Left colon (tissue), 2 donors: ENCODE data around the gene PRDM2. TPM values are rescaled to one million over a fixed set of nuclear protein-coding genes. Genes with fewer than 3 reads are reported as not detected.

Experiments used
- ATAC-seq: fragments of 200-7000 bp; cut with Tn5 transposase; one replicate; pipeline ENCODE4 v1.9.1; 2020; ENCODE audit warnings: mild to moderate bottlenecking, moderate library complexity
- DNase-seq, 2 donors: peaks; one replicate each; pipeline ENCODE4 v3.0.0-alpha.2; 2020
- intact Hi-C, 2 donors: fragments of 100-400 bp; cut with DNase I in 1 of 2; cut with micrococcal nuclease in 1 of 2; formaldehyde crosslinking; loops; one replicate each; pipeline versions ENCODE4 v1.11.2 to v1.14.0; 2022; cut with DNase I, micrococcal nuclease
- total RNA-seq, 2 donors: library from RNA; stranded (reverse); fragmentation: NEBNext Ultra II Directional; extraction: Animal tissue kit (Norgen Biotek cat#: 25700); gene quantifications; one replicate each; pipeline ENCODE4 v1.2.1, GENCODE V29; 2021
- donor health status: DM: no; HTN: no; CAD: no.
- donor health status: DM: yes; HTN: yes; CAD: no.

PRDM2 gene
- total RNA-seq, 2 donors from 2014 or later = 33.3 to 33.8 TPM

- DNase-seq (no peak), ATAC-seq (no peak)
- intact Hi-C loops = no loop called here
Measured at GRCh38 chr1:13778431-13778830, 78.4 kb downstream of the PRDM2 start.

- DNase-seq (no peak), ATAC-seq (no peak)
- intact Hi-C loops = no loop called here
Measured at GRCh38 chr1:13779930-13780329, 79.9 kb downstream of the PRDM2 start.

DNA sequence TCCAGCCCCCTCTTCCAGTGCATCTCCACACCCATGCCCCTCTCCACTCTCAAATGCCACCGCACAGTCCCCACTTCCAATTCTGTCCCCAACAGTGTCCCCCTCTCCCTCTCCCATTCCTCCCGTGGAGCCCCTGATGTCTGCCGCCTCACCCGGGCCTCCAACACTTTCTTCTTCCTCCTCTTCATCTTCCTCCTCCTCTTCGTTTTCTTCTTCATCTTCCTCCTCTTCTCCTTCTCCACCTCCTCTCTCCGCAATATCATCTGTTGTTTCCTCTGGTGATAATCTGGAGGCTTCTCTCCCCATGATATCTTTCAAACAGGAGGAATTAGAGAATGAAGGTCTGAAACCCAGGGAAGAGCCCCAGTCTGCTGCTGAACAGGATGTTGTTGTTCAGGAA, 80.8 kb downstream of the PRDM2 start:
- ATAC-seq = no peak
- no peak for DNase-seq
- intact Hi-C loops = no loop called here

DNA sequence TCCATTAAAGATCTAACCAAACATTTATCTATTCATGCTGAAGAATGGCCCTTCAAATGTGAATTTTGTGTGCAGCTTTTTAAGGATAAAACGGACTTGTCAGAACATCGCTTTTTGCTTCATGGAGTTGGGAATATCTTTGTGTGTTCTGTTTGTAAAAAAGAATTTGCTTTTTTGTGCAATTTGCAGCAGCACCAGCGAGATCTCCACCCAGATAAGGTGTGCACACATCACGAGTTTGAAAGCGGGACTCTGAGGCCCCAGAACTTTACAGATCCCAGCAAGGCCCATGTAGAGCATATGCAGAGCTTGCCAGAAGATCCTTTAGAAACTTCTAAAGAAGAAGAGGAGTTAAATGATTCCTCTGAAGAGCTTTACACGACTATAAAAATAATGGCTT, 81.2 kb downstream of the PRDM2 start:
- intact Hi-C loops = no loop called here
- no peak for ATAC-seq
- no peak for DNase-seq

DNA sequence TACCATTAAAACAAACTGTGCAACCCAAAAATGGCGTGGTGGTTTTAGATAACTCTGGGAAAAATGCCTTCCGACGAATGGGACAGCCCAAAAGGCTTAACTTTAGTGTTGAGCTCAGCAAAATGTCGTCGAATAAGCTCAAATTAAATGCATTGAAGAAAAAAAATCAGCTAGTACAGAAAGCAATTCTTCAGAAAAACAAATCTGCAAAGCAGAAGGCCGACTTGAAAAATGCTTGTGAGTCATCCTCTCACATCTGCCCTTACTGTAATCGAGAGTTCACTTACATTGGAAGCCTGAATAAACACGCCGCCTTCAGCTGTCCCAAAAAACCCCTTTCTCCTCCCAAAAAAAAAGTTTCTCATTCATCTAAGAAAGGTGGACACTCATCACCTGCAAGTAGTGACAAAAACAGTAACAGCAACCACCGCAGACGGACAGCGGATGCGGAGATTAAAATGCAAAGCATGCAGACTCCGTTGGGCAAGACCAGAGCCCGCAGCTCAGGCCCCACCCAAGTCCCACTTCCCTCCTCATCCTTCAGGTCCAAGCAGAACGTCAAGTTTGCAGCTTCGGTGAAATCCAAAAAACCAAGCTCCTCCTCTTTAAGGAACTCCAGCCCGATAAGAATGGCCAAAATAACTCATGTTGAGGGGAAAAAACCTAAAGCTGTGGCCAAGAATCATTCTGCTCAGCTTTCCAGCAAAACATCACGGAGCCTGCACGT, 82.1 kb downstream of the PRDM2 start:
- no peak for ATAC-seq
- DNase-seq = no peak
- intact Hi-C loops = no loop called here

DNA sequence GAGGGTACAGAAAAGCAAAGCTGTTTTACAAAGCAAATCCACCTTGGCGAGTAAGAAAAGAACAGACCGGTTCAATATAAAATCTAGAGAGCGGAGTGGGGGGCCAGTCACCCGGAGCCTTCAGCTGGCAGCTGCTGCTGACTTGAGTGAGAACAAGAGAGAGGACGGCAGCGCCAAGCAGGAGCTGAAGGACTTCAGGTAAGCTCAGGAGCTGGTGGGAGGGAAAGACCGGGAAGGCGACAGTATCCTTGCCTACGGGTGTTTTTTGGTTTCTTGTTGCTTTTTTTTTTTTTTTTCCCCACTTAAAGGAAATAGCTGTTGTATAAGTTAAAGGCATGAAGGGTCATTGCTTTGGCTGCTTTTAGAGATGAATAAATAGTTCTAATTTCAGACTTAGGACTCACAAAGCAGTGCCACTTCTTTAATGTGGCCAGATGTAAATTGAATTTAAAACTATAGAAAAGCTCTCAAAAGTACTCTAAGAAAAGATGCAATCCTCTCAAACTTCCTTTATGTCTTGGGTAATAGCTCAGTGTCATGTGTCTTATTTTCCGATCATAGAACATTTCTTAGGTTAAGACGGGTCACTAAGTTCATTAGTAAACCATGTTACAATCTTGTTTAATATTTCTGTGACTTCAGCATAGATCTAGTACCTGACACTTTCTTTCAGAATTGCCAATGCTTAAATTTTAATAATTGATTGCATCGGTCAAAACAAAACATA, 82.8 kb downstream of the PRDM2 start:
- intact Hi-C loops = no loop called here
- ATAC-seq (no peak), DNase-seq (no peak)

- DNase-seq (no peak), ATAC-seq (no peak)
- intact Hi-C loops = no loop called here
Measured at GRCh38 chr1:13783551-13783950, 83.6 kb downstream of the PRDM2 start.

- ATAC-seq (no peak), DNase-seq (no peak)
- intact Hi-C loops = no loop called here
Measured at GRCh38 chr1:13784971-13785370, 85.0 kb downstream of the PRDM2 start.

DNA sequence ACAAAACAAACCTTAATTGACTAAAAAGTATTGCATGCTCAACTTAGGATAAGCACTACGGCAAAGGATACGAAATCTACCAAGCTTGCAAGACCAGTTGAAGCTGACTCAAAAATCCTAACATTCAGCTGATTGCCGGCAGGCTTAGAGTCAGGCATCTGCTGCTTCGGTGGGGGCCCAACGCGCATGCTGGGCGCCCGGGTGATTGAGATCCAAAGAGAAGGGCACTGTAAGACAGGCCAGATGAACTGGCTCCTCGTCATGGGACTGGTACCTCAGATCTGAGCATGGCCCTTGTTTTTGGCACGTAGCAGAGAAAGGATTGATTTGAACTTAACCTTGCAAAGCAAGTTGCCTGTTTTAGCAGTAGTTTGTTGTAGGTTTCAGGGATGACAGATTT, 86.6 kb downstream of the PRDM2 start:
- ATAC-seq (no peak), DNase-seq (no peak)
- intact Hi-C loops = no loop called here

- no peak for DNase-seq
Measured at GRCh38 chr1:13788795-13789194, 88.8 kb downstream of the PRDM2 start.

DNA sequence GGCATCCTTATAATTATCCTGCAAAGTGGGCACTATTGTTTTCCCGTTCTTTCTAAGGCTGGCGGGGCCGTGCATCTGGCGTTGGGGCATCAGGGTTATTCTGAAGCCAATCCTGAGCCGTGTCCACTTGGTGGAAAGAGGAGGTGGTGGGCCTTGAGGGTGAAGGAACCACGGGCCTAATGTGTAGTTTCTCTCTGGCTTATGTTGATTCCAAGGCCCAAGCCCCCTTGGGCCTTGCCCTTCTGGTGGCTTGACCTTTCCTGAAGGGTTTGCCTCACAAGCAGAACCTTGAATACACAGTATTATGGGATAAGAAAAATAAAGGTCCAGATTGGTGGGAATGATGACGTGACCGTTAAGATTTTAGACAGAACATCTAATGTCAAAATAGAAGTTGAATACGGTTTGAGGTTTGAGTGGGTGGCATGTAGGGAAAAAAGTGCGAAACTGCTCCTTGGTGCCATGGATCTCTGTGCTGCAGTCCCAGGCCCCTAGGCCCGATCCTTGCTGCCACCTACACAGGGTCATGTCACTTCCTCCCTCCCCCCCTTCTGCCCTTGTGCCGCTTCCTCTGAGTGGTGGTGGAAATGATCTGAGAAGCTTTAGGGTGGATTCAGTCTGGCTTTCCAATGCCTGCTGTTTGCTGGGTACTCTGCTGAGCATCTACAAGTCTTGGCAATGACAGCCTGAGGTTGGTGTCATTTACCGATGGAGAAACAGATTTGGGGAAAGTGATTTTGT, 90.5 kb downstream of the PRDM2 start:
- intact Hi-C loops = no loop called here
- ATAC-seq (no peak), DNase-seq (no peak)

More at GRCh38 chr1:13788795-13789194, 88.8 kb downstream of the PRDM2 start:
- intact Hi-C loops = no loop called here
- no peak for ATAC-seq

DNA sequence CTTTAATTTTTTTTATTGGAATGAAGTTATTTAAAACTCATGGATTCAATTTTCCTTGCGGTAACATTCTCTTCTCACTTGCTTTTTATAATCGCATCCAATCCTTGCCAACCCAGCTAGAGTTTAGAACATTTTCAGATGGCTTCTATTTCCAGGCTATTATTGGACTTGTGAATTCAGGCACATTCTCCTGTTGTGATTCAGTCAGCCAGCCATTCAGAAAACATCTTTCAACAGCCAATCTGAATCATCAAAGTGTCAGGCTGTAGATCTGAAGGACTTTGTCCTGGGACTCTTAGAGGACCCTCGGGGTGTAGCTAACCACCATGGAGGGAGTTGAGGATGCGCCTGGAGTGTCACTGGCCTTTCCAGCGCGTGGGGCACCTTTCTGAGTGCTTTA, 92.4 kb downstream of the PRDM2 start:
- no peak for ATAC-seq
- intact Hi-C loops = no loop called here
- no peak for DNase-seq

DNA sequence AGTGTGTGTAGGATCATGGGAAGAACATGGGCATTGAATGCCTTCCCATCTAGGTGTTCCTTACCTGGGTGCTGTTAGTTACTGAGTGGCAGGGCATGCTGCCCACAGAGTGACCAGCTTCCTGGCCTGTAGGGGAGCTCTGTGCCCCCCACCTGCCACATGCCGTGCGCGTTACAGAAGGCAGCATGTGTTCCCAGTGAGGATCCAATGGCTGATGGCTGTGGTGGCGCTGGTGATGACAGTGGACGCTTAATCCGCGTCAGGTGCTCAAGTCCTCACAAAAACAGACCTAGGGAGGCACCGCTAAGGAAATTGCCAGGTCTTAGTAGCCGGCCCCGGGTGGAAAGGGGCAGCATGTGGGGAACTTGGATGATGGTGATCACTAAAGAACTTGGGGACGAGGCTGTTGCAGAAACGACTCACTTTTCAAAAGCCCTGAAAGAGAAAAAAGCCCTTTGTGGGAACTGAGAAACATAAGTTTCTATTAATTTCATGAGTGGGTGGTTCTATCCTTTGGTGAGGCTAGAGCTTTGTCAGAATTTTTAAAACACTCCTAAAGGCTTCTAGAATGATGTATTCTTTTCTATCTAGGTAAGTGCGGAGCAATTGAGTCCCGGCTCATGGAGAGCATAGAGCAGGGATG, 93.2 kb downstream of the PRDM2 start:
- DNase-seq (no peak), ATAC-seq (no peak)
- intact Hi-C loops = no loop called here

DNA sequence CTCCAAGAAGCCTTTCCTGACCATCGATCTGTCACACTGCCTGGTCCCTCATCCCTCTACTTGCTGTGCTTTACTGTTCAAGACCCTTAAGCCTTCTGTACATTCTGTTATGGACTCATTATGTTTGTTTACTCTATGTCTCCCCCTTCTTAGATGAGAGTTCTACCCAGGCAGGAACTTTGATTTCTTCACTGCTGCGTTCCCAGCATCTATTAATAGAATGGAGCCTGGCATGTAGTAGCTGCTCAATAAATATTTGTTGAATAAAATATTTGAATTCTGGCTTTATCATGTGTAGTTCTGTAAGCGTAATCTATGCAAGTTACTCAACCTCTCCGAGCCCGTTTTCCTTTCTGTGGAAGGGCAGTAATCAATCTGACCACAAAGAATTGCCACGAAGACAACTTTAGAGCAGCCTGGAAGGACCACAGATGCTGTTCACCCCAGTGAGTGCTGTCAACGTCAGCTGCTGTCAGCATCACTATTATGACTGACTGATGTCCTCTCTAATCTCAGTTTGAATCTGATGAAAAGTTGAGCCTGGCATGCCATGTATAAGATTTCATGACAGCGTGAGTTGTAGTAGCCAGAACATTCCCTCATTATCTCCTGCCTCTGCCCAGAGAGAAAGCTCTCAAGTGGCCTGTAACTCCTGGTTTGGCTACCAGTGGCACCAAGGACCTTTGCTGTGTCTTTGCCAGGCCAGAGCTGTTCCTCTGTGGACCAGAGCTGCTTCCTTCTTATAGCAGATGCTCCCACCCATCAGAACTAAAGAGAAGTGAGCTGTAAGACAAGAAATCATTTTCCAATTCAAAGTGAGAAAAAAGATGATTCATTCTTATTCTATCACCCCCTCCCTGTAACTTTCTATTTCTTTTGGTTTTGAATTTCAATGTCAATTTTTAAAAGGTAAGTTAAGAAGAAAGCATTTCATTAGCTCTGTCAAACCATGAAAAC, 94.5 kb downstream of the PRDM2 start:
- ATAC-seq = no peak
- intact Hi-C loops = no loop called here
- no peak for DNase-seq

- intact Hi-C loops = no loop called here
- no peak for DNase-seq
- ATAC-seq = no peak
Measured at GRCh38 chr1:13797397-13797796, 97.4 kb downstream of the PRDM2 start.

DNA sequence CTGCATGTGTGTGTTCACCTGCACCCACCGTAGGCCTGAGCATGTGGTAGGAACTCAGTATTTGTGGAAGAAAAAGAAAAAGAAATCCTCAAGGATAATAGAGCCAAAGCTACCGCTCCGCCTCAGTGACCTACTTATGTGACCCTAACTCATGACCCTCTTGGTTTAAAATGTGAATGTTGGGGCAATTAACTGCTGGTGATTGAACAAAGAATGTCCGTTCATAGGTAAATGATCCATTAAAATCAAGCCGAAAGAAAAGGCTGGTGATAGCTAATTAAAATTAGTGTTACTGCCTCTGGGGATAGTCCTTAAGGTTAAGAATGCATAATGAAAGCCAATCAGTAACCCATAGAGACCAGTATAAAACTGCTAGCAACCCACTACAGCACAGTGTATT, 98.1 kb downstream of the PRDM2 start:
- ATAC-seq (no peak), DNase-seq (no peak)
- intact Hi-C loops = no loop called here

DNA sequence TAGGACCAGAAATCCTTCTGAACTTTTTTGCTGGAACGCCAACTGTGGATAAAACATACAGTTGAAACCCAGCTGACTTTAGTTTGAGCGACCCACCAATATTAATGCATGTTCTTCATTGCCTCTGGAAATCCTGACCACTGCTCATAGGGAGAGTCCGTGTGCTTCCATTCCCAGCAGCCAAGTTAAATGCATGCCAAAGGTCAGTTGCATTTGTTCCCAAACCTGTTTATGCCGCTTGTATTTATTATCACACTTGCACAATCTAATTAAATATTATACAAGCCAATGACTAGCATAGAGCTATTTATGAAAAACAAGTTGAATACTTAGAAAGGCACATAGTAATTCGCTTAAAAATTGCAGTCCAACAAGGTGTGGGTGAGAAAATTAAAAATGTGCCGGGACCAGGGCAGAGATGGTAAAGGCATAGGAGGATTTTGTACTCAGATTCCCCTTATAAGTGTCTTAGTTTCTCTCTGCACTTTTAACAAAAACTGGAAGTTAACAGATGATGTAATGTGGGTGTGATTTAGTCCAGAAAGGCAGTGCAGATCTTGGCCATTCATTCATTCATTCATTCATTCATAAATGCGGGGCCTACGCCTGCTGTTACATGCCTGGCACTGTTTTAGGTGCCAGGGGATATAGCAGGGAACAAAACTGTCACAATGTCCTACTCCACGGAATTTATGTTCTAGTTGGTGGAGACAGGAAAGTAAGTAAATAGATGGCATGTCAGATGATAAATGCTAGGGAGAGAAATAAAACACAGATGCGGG, 99.7 kb downstream of the PRDM2 start:
- ATAC-seq = peak; percentile 59
- DNase-seq = no peak
- intact Hi-C loops = no loop called here

- intact Hi-C loops = no loop called here
- ATAC-seq (peak; percentile 48), DNase-seq (peak in 1 of 2 donors; percentile 28)
Measured at GRCh38 chr1:13801232-13801631, 101.2 kb downstream of the PRDM2 start.
